Measurements from ENCODE around the gene GCGR.

GCGR gene

DNA sequence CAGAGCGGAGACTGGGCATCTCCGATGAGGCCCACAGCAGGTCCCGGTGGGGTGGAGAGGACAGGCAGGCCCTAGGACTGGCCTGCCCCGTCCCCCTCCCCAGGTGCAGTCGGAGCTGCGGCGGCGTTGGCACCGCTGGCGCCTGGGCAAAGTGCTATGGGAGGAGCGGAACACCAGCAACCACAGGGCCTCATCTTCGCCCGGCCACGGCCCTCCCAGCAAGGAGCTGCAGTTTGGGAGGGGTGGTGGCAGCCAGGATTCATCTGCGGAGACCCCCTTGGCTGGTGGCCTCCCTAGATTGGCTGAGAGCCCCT, 9.4 kb downstream of the GCGR start:
- TF ChIP-seq, protein P1, sequence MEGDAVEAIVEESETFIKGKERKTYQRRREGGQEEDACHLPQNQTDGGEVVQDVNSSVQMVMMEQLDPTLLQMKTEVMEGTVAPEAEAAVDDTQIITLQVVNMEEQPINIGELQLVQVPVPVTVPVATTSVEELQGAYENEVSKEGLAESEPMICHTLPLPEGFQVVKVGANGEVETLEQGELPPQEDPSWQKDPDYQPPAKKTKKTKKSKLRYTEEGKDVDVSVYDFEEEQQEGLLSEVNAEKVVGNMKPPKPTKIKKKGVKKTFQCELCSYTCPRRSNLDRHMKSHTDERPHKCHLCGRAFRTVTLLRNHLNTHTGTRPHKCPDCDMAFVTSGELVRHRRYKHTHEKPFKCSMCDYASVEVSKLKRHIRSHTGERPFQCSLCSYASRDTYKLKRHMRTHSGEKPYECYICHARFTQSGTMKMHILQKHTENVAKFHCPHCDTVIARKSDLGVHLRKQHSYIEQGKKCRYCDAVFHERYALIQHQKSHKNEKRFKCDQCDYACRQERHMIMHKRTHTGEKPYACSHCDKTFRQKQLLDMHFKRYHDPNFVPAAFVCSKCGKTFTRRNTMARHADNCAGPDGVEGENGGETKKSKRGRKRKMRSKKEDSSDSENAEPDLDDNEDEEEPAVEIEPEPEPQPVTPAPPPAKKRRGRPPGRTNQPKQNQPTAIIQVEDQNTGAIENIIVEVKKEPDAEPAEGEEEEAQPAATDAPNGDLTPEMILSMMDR (conservative IDR thresholded peaks at IDR 0.05) = no peak
- H3K27ac ChIP-seq = no peak overlapping the region

DNA sequence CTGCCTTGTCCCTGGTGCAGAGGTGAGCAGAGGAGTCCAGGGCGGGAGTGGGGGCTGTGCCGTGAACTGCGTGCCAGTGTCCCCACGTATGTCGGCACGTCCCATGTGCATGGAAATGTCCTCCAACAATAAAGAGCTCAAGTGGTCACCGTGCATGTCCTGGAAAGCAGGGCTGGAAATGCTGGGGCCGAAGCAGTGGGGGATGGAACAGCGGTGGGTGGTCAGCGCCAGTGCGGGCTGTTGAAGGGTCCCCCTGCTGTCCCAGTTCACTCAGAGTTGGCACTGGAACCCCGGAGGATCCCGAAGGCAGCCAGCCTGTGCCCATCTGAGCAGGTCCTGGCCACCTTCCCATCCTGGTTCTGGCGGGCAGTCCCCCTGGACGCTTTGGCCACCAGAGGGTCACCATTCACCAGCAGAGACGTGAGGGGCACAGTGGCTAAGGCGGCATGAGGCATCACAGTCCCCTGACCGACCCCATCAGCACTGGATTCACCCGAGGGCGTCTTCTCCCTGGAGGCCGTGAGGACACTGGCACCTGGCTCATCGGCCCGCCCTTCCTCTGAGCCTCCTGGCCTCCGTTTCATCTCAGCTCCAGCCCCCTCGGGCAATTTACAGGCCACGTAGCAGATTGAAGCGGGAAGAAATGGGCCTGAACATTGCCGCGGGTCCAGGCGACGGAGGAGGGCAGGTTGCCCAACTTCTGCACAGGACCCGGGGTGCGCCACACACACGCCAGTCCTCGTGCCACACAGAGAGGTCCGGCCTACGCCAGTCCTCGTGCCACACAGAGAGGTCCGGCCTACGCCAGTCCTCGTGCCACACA, 10.1 kb downstream of the GCGR start:
- no peak overlapping the region for H3K27ac ChIP-seq
- TF ChIP-seq, protein P1 (conservative IDR thresholded peaks at IDR 0.05) = no peak

DNA sequence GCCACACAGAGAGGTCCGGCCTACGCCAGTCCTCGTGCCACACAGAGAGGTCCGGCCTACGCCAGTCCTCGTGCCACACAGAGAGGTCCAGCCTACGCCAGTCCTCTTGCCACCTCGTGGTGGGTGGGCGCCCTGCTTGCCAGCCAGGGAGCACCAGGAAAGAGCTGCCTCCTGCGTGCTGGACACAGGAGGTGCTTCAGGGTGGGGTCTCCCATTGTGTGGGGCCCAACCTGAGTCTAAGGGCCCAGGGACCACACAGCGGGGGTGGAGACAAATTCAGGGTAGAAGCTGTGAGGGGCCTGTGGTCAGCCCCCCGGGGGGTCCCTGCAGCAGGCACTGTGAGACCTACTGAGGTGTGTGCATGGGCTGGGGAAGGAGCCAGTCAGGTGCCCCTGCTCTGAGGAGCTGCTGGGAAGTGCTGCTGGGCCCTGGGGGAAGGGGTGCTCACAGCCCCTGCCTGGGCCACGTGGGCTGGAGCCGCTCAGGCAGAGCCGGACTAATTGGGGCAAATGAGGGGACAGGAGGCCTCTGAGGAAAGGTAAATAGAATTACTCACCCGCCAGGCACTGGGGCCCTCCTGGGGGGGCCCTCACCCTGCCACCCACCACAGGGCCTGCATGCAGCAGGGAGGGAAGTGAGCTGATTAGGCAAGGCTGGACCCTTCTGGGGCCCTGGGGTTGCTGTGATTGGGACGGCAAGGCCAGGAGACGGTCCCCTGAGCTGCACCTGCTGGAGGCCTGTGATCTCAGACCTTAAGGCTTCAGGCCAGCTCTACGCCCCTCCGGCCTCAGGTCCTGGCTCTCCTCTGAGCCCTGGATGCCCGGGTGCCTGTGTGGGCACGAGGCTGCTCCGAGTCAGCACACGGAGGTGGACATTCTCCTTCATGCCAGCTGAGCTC, 11.0 kb downstream of the GCGR start:
- TF ChIP-seq, protein P1 (conservative IDR thresholded peaks at IDR 0.05) = no peak
- H3K27ac ChIP-seq = no peak overlapping the region

DNA sequence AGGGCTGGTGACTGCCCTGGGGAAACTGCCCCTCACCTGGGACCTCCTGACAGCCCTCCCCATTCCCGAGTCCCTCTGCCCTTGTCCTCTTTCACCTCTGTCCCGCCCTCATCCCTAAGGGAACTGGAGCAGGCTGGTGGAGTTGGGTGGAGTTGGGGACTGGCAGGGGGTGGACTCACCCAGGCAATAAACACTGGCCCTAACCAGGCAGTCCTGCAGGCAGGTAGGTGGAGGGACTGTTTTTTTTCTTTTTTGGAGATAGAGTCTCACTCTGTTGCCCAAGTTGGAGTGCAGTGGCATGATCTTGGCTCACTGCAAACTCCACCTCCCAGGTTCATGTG, 11.7 kb downstream of the GCGR start:
- no peak overlapping the region for H3K27ac ChIP-seq
- TF ChIP-seq, protein P1 (conservative IDR thresholded peaks at IDR 0.05) = no peak

DNA sequence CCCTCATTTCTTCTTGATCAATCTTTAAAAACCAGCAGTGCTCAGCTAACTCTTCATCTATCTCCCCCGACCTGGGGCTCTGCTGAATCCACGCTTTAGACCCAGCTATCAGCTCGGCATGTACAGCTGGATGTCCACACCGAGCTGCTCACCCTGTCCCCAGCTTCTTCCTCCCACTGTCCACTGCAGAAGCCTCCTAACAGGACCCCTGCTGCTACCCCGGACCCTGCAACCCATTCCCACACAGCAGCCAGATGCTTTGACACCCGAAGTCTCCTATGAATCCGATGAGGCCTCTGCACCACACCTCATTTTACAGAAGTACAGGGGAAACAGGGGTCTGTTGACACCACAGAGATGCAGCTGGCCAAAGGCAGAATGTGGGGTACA, 13.8 kb downstream of the GCGR start:
- H3K27ac ChIP-seq = no peak overlapping the region
- TF ChIP-seq, protein P1 (conservative IDR thresholded peaks at IDR 0.05) = no peak

DNA sequence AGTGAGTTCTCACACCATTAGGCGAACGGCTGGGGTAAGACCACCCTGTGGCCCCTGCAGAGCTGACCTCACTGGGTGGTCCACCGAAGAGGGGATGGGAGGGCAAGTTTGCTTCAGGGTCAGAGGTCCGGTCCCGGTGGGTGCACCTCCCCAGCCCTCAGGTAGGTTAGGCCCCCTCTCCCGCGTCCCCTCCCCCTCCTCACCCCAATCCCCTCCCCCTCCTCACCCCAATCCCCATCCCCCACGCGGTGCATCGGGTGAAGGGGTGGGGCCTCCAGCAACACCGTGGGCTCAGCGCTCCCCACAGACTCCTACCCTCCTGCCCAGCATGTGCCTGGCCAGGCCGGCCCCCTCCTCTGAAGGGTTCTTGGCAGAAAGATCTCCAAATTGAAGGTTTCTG, 15.8 kb downstream of the GCGR start:
- no peak overlapping the region for H3K27ac ChIP-seq
- TF ChIP-seq, protein P1 (conservative IDR thresholded peaks at IDR 0.05) = no peak

DNA sequence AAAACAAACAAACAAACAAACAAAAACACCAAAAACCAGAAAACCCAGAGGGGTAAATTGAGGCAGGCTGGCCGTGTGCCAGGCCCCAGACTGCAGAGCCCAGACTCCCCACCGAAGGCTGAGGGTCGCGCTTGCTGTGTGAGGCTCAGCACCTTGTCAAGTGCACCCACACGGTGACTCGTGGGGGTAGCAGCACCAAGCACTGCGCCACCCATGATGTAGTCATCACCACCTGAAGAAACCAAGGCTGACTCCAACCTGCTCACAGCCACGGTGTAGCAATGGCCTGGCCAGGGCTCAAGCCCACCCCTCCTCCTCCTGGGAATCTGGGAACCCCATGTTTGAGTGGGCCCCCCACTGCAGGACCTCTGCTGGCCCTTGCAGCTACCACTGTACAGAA, 17.2 kb downstream of the GCGR start:
- TF ChIP-seq, protein P1 (conservative IDR thresholded peaks at IDR 0.05) = no peak
- peak overlapping the region; percentile 93 for H3K27ac ChIP-seq
